RCC 7860 (cell line): ENCODE measurements around the gene SLC25A33.
"Not testable (repeated sequence)": the region's sequence is repeated elsewhere in the genome, so short reads cannot be mapped to it uniquely, and the experiment has no call there.

ENCODE experiments used
- DNase-seq: peaks from one replicate; pipeline ENCODE4 v3.0.0-alpha.2; 2015; ENCODE audit warnings: low spot score
- FAIRE-seq: peaks from 2 replicates; lab custom pipeline; 2012; peaks lifted over from hg19 to GRCh38; lab: Jason Lieb, UNC

Gene SLC25A33

GRCh38 chr1:9539165-9539828, at the start of gene SLC25A33:
SLC25A33 (plus strand) TSS chr1:9539465; CDS start chr1:9539692, 227 bp downstream.
- FAIRE-seq (no peak), DNase-seq (no peak)

GRCh38 chr1:9490605-9491339, 48.5 kb upstream of the SLC25A33 start:
- FAIRE-seq, result no peak
- peak; percentile 53 for DNase-seq

DNA sequence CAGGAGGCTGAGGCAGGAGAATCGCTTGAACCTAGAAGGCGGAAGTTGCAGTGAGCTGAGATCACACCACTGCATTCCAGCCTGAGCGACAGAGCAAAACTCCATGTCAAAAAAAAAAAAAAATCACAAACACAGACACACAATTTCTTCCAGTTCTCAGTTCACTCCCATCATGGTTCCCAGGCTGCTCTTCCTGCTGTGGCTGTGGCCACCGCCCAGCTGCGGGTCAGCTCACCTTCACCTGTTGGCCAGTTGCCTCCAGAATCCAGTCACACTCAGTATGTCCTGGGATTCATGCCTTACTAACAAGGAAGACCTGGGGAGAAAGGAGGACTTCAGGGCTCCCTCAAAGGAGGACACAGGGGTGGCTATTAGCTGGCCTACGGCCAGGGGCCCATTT, 45.9 kb upstream of the SLC25A33 start:
- FAIRE-seq, result no peak

DNA sequence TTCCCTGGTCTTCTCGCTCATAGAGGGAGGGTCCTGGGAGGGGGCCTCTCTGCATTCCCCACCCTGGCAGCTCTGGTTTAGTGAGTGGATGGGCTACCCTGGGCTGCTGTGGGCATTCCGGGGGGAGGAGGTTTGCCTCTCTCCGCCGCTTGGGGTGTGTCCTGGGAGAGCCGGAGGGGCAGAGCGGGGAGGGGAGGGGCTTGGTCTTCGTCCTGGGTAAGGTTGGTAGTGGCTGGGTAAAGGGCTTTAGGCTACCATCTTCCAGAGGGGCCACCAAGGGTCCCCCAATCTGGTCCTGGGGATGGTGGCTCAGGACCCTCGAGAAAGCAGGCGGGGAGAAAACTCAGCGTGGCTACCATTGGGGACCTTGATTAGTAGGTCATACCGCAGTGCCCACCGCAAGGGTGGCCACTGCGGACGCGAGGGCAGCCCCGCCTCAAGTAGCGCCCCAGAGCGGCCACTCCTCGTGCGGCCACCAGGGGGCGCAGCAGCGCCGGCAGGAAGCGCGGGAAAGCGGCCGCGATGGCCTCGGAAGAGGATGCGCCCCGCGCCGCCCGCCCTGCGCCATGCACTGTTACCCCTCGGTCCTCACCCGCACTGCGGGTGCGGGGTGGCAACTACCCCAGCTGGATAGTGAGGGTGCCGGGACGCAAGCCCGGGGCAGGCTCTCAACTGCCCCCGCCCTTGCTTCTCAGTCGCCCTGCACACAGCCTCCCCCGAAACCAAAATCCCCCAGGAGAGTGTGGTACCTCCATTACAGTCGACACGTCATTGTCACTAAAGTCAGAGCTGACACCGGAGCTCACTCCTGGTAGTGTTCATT, 44.1 kb upstream of the SLC25A33 start:
- DNase-seq, result no peak

More for the DNA sequence above, 45.9 kb upstream of the SLC25A33 start:
- DNase-seq, result no peak

DNA sequence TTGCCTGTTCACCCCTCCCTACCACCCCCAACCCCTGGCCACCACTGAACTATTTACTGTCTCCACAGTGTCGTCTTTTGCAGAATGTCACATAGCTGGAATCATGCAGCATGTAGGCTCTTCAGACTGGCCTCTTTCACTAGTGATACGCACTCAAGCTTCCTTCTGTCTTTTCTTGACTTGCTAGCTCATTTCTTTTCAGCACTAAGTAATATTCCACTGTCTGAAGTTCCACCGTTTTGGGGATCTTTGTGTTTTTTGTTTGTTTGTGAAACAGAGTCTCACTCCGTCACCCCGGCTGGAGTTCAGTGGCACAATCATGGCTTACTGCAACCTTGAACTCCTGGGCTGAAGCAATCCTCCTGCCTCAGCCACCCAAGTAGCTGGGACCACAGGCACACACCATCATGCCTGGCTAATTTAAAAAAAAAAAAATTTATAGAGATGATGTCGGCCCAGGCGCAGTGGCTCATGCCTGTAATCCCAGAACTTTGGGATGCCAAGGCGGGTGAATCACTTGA, 43.4 kb upstream of the SLC25A33 start:
- FAIRE-seq, result no peak

More for the DNA sequence above, 44.1 kb upstream of the SLC25A33 start:
- no peak for FAIRE-seq

GRCh38 chr1:9500756-9501754, 38.2 kb upstream of the SLC25A33 start:
- FAIRE-seq (peak; percentile 86), DNase-seq (peak; percentile 62)

More for the DNA sequence above, 43.4 kb upstream of the SLC25A33 start:
- no peak for DNase-seq

DNA sequence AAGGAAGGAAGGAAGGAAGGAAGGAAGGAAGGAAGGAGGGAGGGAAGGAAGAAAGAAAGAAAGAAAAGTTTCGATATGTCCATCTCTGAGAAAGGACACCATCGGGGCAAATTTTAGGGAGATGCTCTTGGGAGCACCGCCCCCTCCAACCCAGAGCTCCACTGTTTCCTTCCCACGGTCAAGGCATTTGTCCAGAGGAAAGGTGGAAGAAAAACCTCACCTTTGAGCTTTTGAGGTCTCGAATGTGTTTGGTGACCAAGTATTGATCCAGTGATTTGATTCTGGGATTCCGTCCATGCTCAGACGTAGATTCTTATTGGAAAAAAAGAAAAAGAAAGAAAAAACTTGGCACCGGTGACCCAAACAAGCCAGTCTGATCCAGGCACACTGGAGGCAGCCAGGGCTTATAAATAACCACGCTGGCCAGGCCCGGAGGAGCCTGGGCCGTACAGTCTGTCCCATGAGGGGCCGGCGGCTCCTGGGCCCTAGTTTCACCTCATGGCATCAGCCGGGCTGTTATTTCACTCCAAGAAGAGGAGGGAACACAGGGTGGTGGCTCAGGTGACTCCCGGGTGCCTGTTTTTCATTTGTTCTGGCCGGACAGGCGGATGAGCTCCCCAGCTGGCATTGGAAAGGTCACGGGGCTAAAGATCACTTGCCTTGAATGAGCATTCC, 36.1 kb upstream of the SLC25A33 start:
- no peak for FAIRE-seq
- DNase-seq, result no peak

GRCh38 chr1:9505143-9505542, 34.1 kb upstream of the SLC25A33 start:
- FAIRE-seq (no peak), DNase-seq (no peak)

DNA sequence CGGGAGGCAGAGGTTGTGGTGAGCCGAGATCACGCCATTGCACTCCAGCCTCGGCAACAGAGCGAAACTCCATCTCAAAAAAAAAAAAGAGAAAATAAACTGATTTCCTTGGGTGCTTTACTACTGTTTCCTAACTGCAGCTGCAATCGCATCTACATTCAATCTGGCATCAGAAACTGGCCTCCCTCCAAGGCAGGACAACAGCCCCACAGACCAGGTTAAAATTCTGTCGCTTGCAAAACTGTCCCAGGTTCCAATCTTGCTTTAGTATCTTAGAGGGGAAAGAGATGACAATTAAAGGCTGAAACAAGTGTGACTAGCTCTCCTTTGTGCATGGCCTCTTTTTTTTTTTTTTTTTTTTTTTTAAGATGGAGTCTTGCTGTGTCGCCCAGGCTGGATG, 32.4 kb upstream of the SLC25A33 start:
- no peak for FAIRE-seq
- DNase-seq, result no peak

GRCh38 chr1:9510130-9510529, 29.1 kb upstream of the SLC25A33 start:
- no peak for FAIRE-seq
- no peak for DNase-seq

- DNase-seq, FAIRE-seq: not testable (repeated sequence)
These were observed 23.7 kb upstream of the SLC25A33 start for GRCh38 chr1:9515550-9515949.

GRCh38 chr1:9518454-9518998, 20.7 kb upstream of the SLC25A33 start:
- FAIRE-seq, result no peak
- no peak for DNase-seq

DNA sequence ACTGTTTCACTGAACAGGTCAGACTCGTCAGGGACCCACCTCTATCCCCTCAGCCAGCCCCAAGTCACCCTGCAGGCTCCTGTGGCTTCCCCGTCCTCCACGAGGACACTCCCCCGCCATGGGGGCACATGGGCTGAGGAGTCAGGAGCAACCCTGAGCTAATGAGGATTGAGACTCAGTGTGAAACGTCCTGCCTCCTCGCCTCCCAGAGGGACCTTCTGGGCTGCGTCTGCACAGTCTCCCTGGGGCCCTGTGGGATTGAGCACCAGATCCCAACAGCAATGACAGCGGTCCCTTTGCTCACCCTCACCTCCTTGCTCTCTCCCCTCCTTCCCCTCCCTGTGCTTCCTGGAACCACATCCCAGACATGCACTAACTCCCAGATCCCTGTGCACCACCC, 18.9 kb upstream of the SLC25A33 start:
- no peak for DNase-seq
- no peak for FAIRE-seq

DNA sequence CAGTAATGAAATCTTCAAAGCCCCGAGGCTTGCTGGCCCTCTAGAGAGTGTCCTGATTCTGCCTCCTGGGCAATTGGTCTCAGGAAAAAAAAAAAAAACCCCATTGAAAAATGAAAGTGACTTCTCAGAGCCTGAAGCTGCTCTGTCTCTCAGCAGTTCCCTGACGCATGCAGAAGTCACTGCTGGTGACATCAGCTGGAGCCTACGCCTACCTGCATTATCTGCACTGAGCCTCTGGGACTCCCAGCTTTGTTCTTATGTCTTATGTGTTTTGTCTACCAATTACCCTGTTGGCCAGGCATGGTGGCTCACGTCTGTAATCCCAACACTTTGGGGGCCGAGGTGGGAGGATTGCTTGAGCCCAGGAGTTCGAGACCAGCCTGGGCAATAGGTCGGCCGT, 10.1 kb upstream of the SLC25A33 start:
- FAIRE-seq (no peak), DNase-seq (no peak)

GRCh38 chr1:9530320-9530719, 8.9 kb upstream of the SLC25A33 start:
- no peak for FAIRE-seq
- no peak for DNase-seq

DNA sequence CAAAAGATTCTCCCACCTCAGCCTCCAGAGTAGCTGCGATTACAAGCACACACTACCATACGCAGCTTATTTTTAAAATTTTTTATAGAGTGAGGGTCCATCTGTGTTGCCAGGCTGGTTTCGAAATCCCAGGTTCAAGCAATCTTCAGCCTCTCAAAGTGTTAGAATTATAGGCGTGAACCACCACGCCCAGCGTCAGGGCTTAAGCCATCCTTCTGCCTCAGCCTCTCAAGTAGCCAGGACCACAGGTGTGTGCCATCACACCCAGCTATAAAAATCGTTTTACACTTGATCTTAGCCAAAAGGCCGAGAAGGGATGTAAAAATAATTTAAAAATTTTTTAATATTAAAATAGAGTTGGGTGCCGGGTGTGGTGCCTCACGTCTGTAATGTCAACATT, 4.3 kb upstream of the SLC25A33 start:
- DNase-seq (no peak), FAIRE-seq (no peak)

GRCh38 chr1:9536301-9536700, 3.0 kb upstream of the SLC25A33 start:
- FAIRE-seq, result no peak
- DNase-seq, result no peak

- FAIRE-seq, result no peak
- DNase-seq, result no peak
These were observed 1.2 kb upstream of the SLC25A33 start for GRCh38 chr1:9537863-9538668.
